22Rv1 (cell line): ENCODE measurements around the gene MBIP.

Source experiments
- H3K27ac ChIP-seq: fragments of 450-650 bp; 2 replicates; pipeline ENCODE4 v1.5.1; 2017
- ZFX ChIP-seq: fragments of 450-650 bp; IDR thresholded peaks from 2 replicates; pipeline ENCODE4 v1.6.1; 2017; ENCODE audit warnings: antibody characterized with exemption, borderline replicate concordance
- TF ChIP-seq, protein P1 (sequence below): fragments of 450-650 bp; IDR thresholded peaks from 2 replicates; pipeline ENCODE4 v1.5.1; 2017; ENCODE audit warnings: mild to moderate bottlenecking

Gene MBIP, protein sequence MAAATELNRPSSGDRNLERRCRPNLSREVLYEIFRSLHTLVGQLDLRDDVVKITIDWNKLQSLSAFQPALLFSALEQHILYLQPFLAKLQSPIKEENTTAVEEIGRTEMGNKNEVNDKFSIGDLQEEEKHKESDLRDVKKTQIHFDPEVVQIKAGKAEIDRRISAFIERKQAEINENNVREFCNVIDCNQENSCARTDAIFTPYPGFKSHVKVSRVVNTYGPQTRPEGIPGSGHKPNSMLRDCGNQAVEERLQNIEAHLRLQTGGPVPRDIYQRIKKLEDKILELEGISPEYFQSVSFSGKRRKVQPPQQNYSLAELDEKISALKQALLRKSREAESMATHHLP

GRCh38 chr14:36320200-36320896, at the start of gene MBIP:
TSS of gene MBIP (minus strand) at chr14:36320637. CDS start at chr14:36320588, 49 bp downstream.
- H3K27ac ChIP-seq: peak within 1 kb of the TSS; percentile 85
- TF ChIP-seq, protein P1, sequence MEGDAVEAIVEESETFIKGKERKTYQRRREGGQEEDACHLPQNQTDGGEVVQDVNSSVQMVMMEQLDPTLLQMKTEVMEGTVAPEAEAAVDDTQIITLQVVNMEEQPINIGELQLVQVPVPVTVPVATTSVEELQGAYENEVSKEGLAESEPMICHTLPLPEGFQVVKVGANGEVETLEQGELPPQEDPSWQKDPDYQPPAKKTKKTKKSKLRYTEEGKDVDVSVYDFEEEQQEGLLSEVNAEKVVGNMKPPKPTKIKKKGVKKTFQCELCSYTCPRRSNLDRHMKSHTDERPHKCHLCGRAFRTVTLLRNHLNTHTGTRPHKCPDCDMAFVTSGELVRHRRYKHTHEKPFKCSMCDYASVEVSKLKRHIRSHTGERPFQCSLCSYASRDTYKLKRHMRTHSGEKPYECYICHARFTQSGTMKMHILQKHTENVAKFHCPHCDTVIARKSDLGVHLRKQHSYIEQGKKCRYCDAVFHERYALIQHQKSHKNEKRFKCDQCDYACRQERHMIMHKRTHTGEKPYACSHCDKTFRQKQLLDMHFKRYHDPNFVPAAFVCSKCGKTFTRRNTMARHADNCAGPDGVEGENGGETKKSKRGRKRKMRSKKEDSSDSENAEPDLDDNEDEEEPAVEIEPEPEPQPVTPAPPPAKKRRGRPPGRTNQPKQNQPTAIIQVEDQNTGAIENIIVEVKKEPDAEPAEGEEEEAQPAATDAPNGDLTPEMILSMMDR: no peak
- no peak for TF ChIP-seq ZFX

DNA sequence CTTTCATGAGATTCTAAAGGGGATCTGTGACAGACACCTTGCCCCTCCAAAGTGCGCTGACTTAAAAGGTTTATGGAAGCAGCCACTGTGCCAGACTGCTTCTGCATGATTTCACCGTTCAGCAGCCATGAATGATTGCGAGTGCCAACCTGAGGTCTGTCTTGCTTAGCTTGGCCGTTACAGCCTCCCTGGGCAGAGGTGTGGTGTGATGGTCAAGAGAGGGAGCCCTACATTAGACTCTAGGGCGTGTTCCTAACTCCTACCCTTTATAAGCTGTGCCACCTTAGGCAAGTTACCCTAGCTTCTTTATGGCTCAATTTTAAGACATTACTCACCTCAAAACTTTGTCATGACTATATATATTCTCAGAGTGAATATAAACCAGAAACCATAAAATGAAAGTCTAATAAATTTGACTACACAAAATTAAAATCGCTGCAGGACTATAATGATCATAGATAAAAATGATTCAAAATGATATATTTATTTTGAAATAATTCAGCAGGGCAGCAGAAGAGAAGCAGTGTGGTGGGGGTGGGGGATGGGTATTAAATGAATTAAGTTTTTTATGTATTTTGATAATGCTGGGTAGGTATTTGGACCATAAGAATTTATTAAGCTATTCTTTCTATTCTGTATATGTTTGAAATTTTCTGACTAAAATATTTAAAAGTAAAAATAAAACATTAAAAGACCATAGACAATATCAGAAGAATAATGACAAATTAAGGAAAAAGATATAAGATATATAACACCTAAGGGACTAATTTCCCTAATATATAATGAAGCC, 47.7 kb upstream of the MBIP start:
- H3K27ac ChIP-seq: no peak overlapping the region
- no peak for TF ChIP-seq ZFX
- TF ChIP-seq, protein P1: no peak

- TF ChIP-seq, protein P1: no peak
- no peak for TF ChIP-seq ZFX
- no peak overlapping the region for H3K27ac ChIP-seq
Observed at GRCh38 chr14:36365766-36366165, 45.3 kb upstream of the MBIP start.

- TF ChIP-seq ZFX: no peak
- TF ChIP-seq, protein P1: no peak
- H3K27ac ChIP-seq: no peak overlapping the region
Observed at GRCh38 chr14:36363704-36364103, 43.3 kb upstream of the MBIP start.

- no peak overlapping the region for H3K27ac ChIP-seq
- TF ChIP-seq ZFX: no peak
- TF ChIP-seq, protein P1: no peak
Observed at GRCh38 chr14:36362648-36363047, 42.2 kb upstream of the MBIP start.

DNA sequence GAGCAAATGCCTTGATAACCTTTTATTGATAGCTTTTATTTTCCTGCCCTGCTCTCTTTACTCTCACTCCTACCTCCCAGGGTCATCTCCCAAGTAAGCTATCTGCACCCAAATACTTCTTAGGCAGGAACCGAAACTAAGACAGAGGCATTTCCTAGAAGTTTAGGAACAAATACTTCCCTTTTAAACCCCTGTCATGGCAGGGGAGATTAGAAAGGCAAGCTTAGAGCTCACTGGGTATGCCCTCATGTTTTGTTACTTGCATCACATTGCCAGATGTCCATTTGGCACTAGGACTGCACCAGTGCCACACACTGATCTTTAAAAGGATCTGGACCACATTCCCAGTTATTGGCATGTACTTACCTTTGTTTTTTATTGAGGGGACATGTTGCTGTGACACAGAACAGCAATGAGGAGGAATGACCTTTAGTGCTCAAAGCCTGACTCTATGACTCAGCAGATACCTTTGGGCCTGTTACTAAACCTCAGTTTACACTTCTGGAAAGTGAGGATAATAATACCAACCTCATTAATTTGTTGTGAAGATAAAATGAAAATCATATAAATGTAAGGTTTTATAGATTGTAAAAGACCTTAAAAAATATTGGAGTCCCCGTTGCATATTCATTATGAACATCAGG, 40.9 kb upstream of the MBIP start:
- H3K27ac ChIP-seq: no peak overlapping the region
- TF ChIP-seq ZFX: no peak
- TF ChIP-seq, protein P1: no peak
